Effector memory CD8-positive, alpha-beta T cell (primary cell): ENCODE measurements around the gene LARGE1.

Experiments used
- ATAC-seq: fragments of 150-1000 bp; cut with Tn5 transposase; replicated peaks from 2 replicates; pipeline ENCODE4 v1.10.0; 2021; ENCODE audit warnings: mild to moderate bottlenecking, moderate library complexity
- DNase-seq, 3 experiments: peaks; one replicate each; pipeline ENCODE4 v3.0.0; 2021
- H3K27ac Mint-ChIP-seq, 2 donors: one replicate each; pipeline ENCODE4 v1.8.0; 2022; ENCODE audit warnings: mild to moderate bottlenecking in 2 of 2, mixed read lengths in 2 of 2, moderate library complexity in 2 of 2
- H3K27me3 Mint-ChIP-seq, 2 donors: one replicate each; pipeline ENCODE4 v1.8.0; 2022; ENCODE audit warnings: mixed read lengths in 2 of 2
- H3K36me3 Mint-ChIP-seq: one replicate; pipeline ENCODE4 v1.8.0; 2022; ENCODE audit warnings: mild to moderate bottlenecking, moderate library complexity, mixed read lengths; ENCODE audit not compliant: insufficient read depth
- H3K4me1 Mint-ChIP-seq, 2 donors: one replicate each; pipeline ENCODE4 v1.8.0; 2022; ENCODE audit warnings: low read depth in 2 of 2, mixed read lengths in 2 of 2
- H3K4me3 Mint-ChIP-seq, 2 donors: one replicate each; pipeline ENCODE4 v1.8.0; 2022; ENCODE audit warnings: mild to moderate bottlenecking in 2 of 2, mixed read lengths in 2 of 2, moderate library complexity in 2 of 2
- H3K9me3 Mint-ChIP-seq, 2 donors: one replicate each; pipeline ENCODE4 v1.8.0; 2022; ENCODE audit warnings: mixed read lengths in 2 of 2

LARGE1 gene

GRCh38 chr22:33888821-33889220 lies 31.5 kb downstream of the LARGE1 start:
- Mint-ChIP-seq H3K9me3 (peaks cover 0 to 5% of the 10 kb centered on the region in 2 donors), H3K4me1 (no peaks in the 10 kb centered on the region), H3K4me3 (no peak overlapping the region), H3K27ac (no peak overlapping the region), H3K27me3 (peaks cover 5 to 6% of the 10 kb centered on the region in 2 donors), H3K36me3 (no peaks in the 10 kb centered on the region)
- ATAC-seq (no peak), DNase-seq (no peak)

GRCh38 chr22:33887173-33887572 lies 33.1 kb downstream of the LARGE1 start:
- no peak overlapping the region for H3K27ac Mint-ChIP-seq
- H3K9me3 Mint-ChIP-seq = peaks cover 0 to 10% of the 10 kb centered on the region in 2 donors
- no peak overlapping the region for H3K4me3 Mint-ChIP-seq
- H3K36me3 Mint-ChIP-seq = no peaks in the 10 kb centered on the region
- DNase-seq = no peak
- peaks cover 9 to 16% of the 10 kb centered on the region in 2 donors for H3K27me3 Mint-ChIP-seq
- no peak for ATAC-seq
- H3K4me1 Mint-ChIP-seq = no peaks in the 10 kb centered on the region

- Mint-ChIP-seq H3K27me3 (peaks cover 9 to 16% of the 10 kb centered on the region in 2 donors), H3K36me3 (no peaks in the 10 kb centered on the region), H3K27ac (no peak overlapping the region), H3K9me3 (peaks cover 0 to 10% of the 10 kb centered on the region in 2 donors), H3K4me3 (no peak overlapping the region), H3K4me1 (no peaks in the 10 kb centered on the region)
- DNase-seq (no peak), ATAC-seq (no peak)
Observed at GRCh38 chr22:33886696-33887095, 33.6 kb downstream of the LARGE1 start.

GRCh38 chr22:33884829-33885228 lies 35.4 kb downstream of the LARGE1 start:
- Mint-ChIP-seq H3K27me3 (peaks cover 9 to 16% of the 10 kb centered on the region in 2 donors), H3K4me1 (no peaks in the 10 kb centered on the region), H3K4me3 (no peak overlapping the region), H3K27ac (no peak overlapping the region), H3K36me3 (no peaks in the 10 kb centered on the region), H3K9me3 (peaks cover 0 to 10% of the 10 kb centered on the region in 2 donors)
- DNase-seq (no peak), ATAC-seq (no peak)

- no peak for ATAC-seq
- Mint-ChIP-seq H3K27me3 (peaks cover 9 to 16% of the 10 kb centered on the region in 2 donors), H3K9me3 (peaks cover 0 to 8% of the 10 kb centered on the region in 2 donors), H3K27ac (no peak overlapping the region), H3K36me3 (no peaks in the 10 kb centered on the region), H3K4me3 (no peak overlapping the region), H3K4me1 (no peaks in the 10 kb centered on the region)
- no peak for DNase-seq
Observed at GRCh38 chr22:33883961-33884808, 36.1 kb downstream of the LARGE1 start.

GRCh38 chr22:33883561-33883960 lies 36.7 kb downstream of the LARGE1 start:
- Mint-ChIP-seq H3K36me3 (no peaks in the 10 kb centered on the region), H3K27ac (no peak overlapping the region), H3K4me1 (no peaks in the 10 kb centered on the region), H3K27me3 (peaks cover 9 to 16% of the 10 kb centered on the region in 2 donors), H3K9me3 (peaks cover 0 to 8% of the 10 kb centered on the region in 2 donors), H3K4me3 (no peak overlapping the region)
- ATAC-seq = no peak
- DNase-seq = no peak

- no peak for ATAC-seq
- Mint-ChIP-seq H3K9me3 (peaks cover 0 to 8% of the 10 kb centered on the region in 2 donors), H3K27me3 (peaks cover 9 to 16% of the 10 kb centered on the region in 2 donors), H3K36me3 (no peaks in the 10 kb centered on the region), H3K27ac (no peak overlapping the region), H3K4me3 (no peak overlapping the region), H3K4me1 (no peaks in the 10 kb centered on the region)
- DNase-seq = no peak
Observed at GRCh38 chr22:33882991-33883390, 37.3 kb downstream of the LARGE1 start.

GRCh38 chr22:33880986-33881385 lies 39.3 kb downstream of the LARGE1 start:
- H3K27me3 Mint-ChIP-seq = peaks cover 9 to 16% of the 10 kb centered on the region in 2 donors
- ATAC-seq (no peak), DNase-seq (no peak)
- H3K4me3 Mint-ChIP-seq = no peak overlapping the region
- no peaks in the 10 kb centered on the region for H3K4me1 Mint-ChIP-seq
- no peaks in the 10 kb centered on the region for H3K36me3 Mint-ChIP-seq
- H3K27ac Mint-ChIP-seq = no peak overlapping the region
- peaks cover 0 to 8% of the 10 kb centered on the region in 2 donors for H3K9me3 Mint-ChIP-seq

- H3K4me1 Mint-ChIP-seq = no peaks in the 10 kb centered on the region
- H3K36me3 Mint-ChIP-seq = no peaks in the 10 kb centered on the region
- DNase-seq (no peak), ATAC-seq (no peak)
- peaks cover 9 to 16% of the 10 kb centered on the region in 2 donors for H3K27me3 Mint-ChIP-seq
- peaks cover 0 to 8% of the 10 kb centered on the region in 2 donors for H3K9me3 Mint-ChIP-seq
- H3K27ac Mint-ChIP-seq = no peak overlapping the region
- no peak overlapping the region for H3K4me3 Mint-ChIP-seq
Observed at GRCh38 chr22:33879796-33880195, 40.5 kb downstream of the LARGE1 start.

GRCh38 chr22:33875316-33875715 lies 45.0 kb downstream of the LARGE1 start:
- no peak for DNase-seq
- no peak for ATAC-seq
- Mint-ChIP-seq H3K27ac (no peak overlapping the region), H3K4me1 (no peaks in the 10 kb centered on the region), H3K27me3 (no peaks in the 10 kb centered on the region), H3K4me3 (no peak overlapping the region), H3K9me3 (no peaks in the 10 kb centered on the region), H3K36me3 (no peaks in the 10 kb centered on the region)

GRCh38 chr22:33874206-33874605 lies 46.1 kb downstream of the LARGE1 start:
- Mint-ChIP-seq H3K27ac (no peak overlapping the region), H3K36me3 (no peaks in the 10 kb centered on the region), H3K27me3 (peaks cover 0 to 2% of the 10 kb centered on the region in 2 donors), H3K4me3 (no peak overlapping the region), H3K4me1 (no peaks in the 10 kb centered on the region), H3K9me3 (no peaks in the 10 kb centered on the region)
- ATAC-seq = no peak
- DNase-seq = no peak

GRCh38 chr22:33873666-33874065 lies 46.6 kb downstream of the LARGE1 start:
- ATAC-seq (no peak), DNase-seq (no peak)
- Mint-ChIP-seq H3K9me3 (no peaks in the 10 kb centered on the region), H3K27me3 (peaks cover 0 to 4% of the 10 kb centered on the region in 2 donors), H3K4me1 (no peaks in the 10 kb centered on the region), H3K4me3 (no peak overlapping the region), H3K27ac (no peak overlapping the region), H3K36me3 (no peaks in the 10 kb centered on the region)

GRCh38 chr22:33873186-33873585 lies 47.1 kb downstream of the LARGE1 start:
- Mint-ChIP-seq H3K27ac (no peak overlapping the region), H3K36me3 (no peaks in the 10 kb centered on the region), H3K9me3 (no peaks in the 10 kb centered on the region), H3K4me3 (no peak overlapping the region), H3K27me3 (peaks cover 0 to 4% of the 10 kb centered on the region in 2 donors), H3K4me1 (no peaks in the 10 kb centered on the region)
- DNase-seq (no peak), ATAC-seq (no peak)

- peaks cover 0 to 4% of the 10 kb centered on the region in 2 donors for H3K27me3 Mint-ChIP-seq
- ATAC-seq = no peak
- DNase-seq = no peak
- no peaks in the 10 kb centered on the region for H3K36me3 Mint-ChIP-seq
- no peaks in the 10 kb centered on the region for H3K9me3 Mint-ChIP-seq
- H3K4me1 Mint-ChIP-seq = no peaks in the 10 kb centered on the region
- no peak overlapping the region for H3K4me3 Mint-ChIP-seq
- no peak overlapping the region for H3K27ac Mint-ChIP-seq
Observed at GRCh38 chr22:33871935-33872334, 48.3 kb downstream of the LARGE1 start.
